NCI-H2227 (cell line): ENCODE results near the gene BIRC6.
A peak's percentile ranks its signal among the peaks of the same experiment; 100 is the strongest.
"Not testable (repeated sequence)": the region's sequence is repeated elsewhere in the genome, so short reads cannot be mapped to it uniquely, and the experiment has no call there.

Experiments used
- DNase-seq: peaks from one replicate; lab custom pipeline; 2025; ENCODE audit not compliant: unreplicated experiment; lab: John Stamatoyannopoulos, UW

BIRC6 gene

DNA sequence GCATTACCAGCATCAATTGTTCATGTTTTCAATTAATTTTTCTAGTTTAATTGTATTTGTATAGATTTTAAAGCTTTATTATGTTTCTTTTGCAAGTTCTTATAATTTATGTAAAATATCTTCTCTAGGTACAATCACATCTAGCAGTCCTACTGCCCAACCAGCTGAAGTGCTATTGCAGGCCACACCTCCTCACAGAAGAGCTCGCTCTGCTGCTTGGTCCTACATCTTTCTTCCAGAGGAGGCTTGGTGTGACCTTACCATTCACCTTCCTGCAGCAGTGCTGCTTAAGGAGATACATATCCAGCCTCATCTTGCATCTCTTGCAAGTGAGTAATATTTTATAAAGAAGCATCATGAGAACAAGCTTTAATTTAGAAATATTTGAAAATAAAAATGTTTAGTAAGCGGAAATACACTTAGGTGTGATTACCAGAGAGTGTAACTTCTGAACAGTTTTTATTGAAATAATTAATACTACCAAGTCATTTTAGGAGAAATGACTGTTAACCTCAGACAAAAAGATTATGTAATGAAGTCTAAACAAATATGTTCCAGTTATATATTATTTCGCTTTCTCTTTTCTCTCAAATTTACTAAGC, 148.2 kb downstream of the BIRC6 start:
- no peak for DNase-seq

DNA sequence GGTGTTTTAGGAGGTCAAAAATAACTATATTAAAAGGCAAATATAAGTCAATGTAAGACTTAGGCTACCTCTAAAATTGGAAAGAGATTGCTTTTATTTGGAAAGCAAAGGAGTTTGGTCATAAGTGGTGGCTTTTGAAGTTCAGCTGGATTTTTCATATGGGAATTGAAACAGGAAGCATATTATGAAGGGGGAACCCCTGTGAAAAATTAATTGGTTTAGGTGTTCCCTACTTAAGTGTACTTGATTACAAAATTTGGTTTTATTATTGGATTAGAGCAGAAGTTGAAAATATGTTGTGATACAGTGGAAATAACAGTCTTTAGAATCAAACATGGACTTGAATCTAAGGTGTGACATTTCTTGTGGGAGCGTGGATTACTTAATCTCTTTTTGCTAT, 149.6 kb downstream of the BIRC6 start:
- no peak for DNase-seq

- no peak for DNase-seq
Observed at GRCh38 chr2:32514946-32515345, 158.1 kb downstream of the BIRC6 start.

GRCh38 chr2:32516567-32516966, 159.7 kb downstream of the BIRC6 start:
- no peak for DNase-seq

DNA sequence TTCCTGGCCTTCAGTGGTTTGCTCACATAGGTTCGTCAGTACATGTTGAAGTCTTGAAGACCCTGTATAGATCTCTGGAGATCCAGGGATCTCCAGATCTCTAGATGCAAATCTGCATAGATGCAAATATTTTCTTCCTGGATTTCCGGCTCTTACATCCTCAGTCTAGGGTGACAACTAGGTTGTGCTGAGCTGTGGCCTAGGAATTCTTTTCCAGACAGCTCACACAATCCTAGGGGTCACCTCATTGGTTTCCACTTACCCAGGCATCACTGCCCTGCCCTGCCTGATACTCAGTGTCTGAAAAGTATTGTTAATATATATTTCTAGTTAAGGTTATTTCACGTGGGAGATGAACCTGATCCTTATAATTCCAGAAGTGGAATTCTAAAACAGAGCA, 165.9 kb downstream of the BIRC6 start:
- no peak for DNase-seq

DNA sequence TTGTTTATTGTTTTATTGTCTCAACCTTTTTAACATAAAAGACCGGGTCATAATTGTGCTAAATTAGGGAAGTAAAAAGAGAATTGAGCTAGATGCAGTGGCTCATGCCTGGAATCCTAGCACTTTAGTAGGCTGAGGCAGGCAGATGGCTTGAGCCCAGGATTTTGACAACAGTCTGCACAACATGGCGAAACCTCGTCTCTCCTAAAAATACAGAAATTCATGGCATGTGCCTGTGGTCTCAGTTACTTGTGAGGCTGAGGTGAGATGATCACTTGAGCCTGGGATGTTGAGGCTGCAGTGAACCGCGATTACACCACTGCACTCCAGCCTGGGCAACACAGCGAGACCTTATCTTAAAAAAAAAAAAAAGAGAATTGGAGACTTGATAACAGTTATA, 166.9 kb downstream of the BIRC6 start:
- no peak for DNase-seq

- no peak for DNase-seq
Observed at GRCh38 chr2:32532341-32532740, 175.5 kb downstream of the BIRC6 start.

GRCh38 chr2:32532961-32533360, 176.1 kb downstream of the BIRC6 start:
- DNase-seq, result no peak

DNA sequence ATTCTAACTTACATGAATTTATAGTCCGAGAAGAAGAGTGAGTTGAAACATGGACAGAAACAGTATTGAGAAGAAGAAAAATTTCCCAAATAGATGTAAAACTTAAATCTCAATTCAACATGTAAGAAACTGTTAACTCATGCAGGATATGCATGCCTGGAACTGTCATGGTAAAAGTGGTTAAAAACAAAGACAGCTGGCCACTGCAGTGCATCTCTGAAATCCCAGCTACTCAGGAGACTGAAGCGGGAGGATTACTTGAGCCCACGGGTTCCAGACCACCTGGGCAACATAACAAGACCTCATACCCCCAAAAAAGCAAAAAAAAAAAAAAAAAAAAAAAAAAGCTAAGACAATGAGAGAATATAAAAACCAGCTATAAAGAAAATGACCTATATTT, 178.0 kb downstream of the BIRC6 start:
- no peak for DNase-seq

DNA sequence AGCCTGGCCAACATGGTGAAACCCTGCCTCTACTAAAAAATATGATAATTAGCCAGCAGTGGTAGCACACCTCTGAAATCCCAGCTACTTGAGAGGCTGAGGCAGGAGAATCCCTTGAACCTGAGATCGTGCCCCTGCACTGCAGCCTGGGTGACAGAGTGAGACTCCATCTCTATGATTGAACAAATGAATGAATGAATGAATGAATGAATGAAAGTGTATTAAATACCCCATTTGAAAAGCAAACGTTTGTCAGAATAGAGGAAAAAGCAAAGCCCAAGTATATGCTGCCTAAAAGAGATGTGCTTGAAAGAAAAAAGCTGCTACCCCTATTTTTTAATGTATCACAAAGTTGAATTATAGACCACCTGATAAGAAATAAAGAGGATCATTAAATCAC, 181.9 kb downstream of the BIRC6 start:
- DNase-seq, result no peak

DNA sequence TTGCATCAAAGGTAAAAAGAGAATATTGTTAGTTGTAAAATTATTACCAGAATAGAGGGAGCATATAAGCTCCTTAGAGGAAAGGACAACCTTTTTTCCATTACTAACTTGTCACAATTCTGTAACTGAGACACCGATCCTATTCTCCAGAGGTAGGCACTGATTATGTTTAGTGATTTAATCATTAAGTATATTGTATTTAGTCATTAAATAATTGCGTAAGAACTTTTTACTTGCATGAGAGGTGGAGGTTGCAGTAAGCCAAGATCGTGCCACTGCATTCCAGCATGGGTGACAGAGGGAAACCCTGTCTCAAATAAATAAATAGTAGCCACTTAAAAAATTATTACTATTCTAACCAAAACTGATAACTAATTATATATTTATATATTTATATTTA, 195.7 kb downstream of the BIRC6 start:
- DNase-seq, result not testable (repeated sequence)

DNA sequence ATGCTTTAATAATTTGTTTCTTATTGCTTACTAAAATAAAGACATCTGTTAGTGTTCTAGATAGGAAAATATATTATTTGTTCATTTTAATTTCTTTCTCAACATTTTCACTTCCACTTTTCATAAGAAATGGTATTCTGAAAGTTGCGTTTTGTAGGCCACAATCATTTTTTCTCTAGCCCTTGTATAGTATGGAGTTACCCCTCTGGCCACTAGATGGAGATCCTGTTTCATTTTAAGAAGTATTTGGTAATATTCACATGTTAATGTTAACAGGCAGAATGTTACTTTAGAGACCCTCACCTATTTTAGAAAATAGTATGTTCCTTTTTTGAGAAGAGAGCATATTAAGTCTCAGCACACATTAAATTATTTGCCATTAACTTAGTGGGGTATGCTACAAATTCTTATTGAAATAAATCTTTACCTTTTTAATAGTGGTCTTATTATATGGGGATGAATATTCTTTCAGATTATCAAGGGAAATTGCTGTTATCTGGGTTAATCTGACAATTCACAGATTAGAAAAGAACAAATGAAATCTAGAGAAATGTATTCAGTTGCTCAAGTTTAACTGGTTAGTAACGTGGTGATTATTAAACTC, 197.1 kb downstream of the BIRC6 start:
- peak; percentile 39 for DNase-seq

DNA sequence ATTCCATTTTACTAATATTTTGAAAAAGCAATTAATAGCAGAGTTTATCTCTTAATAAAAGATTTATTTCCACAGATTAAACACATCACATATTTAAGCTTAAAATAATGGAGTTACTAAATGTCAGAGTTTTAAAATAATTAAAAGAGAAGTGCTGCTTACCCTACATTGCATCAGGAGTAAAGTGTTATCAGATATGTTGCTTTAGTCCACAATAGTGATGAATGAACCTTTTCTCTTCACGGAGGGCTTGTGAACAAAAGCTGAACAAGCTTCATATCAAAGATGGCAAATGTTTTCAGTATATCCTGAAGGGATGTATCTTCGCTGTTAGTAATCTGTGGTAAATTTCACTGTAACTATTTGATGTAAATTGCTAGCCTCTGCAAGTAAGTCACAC, 201.7 kb downstream of the BIRC6 start:
- no peak for DNase-seq

GRCh38 chr2:32559136-32559535, 202.3 kb downstream of the BIRC6 start:
- DNase-seq, result no peak

DNA sequence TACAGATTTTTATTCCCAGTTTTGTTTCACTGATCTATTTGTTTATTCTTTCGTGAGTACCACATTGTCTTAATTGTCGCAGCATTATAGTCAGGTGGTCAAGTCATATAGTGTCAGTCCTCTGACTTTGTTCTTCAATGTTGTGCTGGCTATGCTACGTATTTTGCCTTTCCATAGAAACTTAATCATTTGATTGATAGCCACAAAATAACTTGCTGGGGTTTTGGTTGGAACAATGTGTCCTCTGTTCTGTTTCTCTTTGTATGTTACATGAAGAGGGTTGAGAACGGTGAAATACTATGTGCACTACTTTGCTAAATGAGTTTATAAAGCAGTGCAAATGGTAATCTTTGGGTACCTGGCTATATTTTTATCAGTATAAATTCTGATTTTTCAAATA, 206.1 kb downstream of the BIRC6 start:
- no peak for DNase-seq

DNA sequence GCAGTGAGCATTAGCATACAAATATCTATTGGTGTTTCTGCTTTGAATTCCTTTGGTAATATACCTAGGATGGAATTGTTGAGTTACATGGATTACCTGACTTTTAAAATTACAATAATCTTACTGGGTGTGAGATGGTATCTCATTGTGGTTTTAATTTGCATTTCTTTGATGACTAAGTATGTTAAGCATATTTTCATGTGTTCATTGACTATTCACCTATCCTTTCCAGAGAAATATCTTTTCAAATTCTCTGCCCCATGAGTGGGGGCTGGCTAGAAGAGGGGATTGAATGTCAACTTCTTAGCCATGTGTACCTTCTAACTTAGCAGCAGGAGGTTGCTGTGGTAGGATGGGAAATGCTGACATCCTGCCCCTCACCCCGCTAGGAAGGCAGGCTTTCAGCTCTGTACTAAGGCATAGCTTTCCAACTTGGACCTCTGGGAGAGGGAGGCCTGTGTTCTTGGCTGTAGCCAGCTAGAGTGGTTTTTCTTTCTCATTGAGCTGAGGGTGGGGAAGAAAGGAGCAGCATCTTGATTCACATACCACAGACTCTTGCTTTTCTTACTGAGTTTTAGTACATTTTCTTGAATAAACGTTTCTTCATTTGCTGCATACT, 207.7 kb downstream of the BIRC6 start:
- DNase-seq, result no peak

DNA sequence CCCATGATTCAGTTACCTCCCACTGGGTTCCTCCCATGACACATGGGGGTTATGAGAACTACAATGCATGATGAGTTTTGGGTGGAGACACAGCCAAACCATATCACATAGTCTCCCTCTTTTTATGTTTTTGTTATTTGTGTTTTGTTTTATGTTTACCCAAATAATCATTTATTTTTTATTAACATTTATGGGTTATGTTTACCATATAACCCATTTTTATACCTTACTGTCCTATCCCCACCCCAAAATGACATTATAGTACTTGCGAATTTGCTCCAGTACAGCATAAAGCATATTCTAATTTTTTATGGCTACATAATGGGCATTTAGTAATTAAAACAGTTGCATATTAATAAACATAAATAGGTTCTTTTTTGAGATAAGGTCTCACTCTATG, 209.1 kb downstream of the BIRC6 start:
- no peak for DNase-seq

DNA sequence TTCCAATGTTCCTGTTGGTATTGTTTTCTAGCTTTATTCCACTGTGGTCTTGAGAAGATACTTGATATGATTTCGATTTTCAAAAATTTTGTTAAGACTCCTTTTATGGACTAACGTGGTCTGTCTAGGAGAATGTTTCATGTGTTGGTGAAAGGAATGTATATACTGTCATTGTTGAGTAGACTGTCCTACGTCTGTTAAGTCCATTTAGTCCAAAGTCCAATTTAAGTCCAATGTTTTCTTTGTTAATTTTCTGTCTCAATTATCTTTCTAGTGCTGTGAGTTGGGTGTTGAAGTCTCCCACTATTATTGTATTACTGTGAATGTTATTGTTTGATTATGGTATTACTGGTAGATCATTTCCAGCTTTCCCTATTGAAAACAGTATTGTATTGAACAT, 215.2 kb downstream of the BIRC6 start:
- DNase-seq, result no peak

DNA sequence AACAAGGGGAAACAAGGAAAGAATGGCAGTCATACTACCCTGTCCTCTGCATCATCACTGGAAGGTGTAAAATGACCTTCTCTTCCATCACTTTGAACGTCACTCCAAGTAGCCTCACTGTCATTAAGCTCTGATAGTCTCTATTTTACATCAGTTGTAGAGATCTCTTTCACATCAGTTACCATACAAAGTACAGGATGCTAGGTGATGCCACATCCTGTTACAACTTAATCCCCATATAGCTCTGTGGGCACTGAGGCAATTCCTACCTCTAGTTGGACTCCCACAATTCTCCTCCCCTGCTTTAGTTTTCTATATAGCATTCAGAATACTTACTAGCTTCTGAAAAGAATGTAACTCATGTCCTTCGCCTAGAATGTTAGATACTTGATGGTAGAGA, 215.9 kb downstream of the BIRC6 start:
- DNase-seq, result no peak

GRCh38 chr2:32591669-32592463, 235.0 kb downstream of the BIRC6 start:
- DNase-seq, result no peak

- DNase-seq, result no peak
Observed at GRCh38 chr2:32594573-32594972, 237.8 kb downstream of the BIRC6 start.

GRCh38 chr2:32611366-32611765, 254.5 kb downstream of the BIRC6 start:
- no peak for DNase-seq
